HS-27A (cell line): ENCODE measurements around the gene DUT.

Experiments
- DNase-seq: peaks from one replicate; pipeline ENCODE4 v3.0.0-alpha.2; 2012; ENCODE audit warnings: low read depth, missing footprints

DUT gene

GRCh38 chr15:48330105-48330785 lies 984 bp upstream of the DUT start:
- DNase-seq: no peak

- peak; percentile 40 for DNase-seq
These were observed 790 bp downstream of the DUT start for GRCh38 chr15:48331796-48332641.

GRCh38 chr15:48332642-48333034 lies 1.4 kb downstream of the DUT start:
- no peak for DNase-seq

GRCh38 chr15:48333540-48333939 lies 2.3 kb downstream of the DUT start:
- DNase-seq: no peak

- no peak for DNase-seq
These were observed 3.0 kb downstream of the DUT start for GRCh38 chr15:48334260-48334659.

- no peak for DNase-seq
These were observed 5.7 kb downstream of the DUT start for GRCh38 chr15:48336940-48337339.

- no peak for DNase-seq
These were observed 6.4 kb downstream of the DUT start for GRCh38 chr15:48337607-48338006.

- DNase-seq: no peak
These were observed 8.9 kb downstream of the DUT start for GRCh38 chr15:48340111-48340510.

GRCh38 chr15:48343865-48344264 lies 12.6 kb downstream of the DUT start:
- DNase-seq: no peak

- no peak for DNase-seq
These were observed 14.3 kb downstream of the DUT start for GRCh38 chr15:48345516-48345915.

GRCh38 chr15:48352474-48353072 lies 21.3 kb downstream of the DUT start:
- no peak for DNase-seq

- no peak for DNase-seq
These were observed 23.6 kb downstream of the DUT start for GRCh38 chr15:48354694-48355303.

GRCh38 chr15:48355377-48355776 lies 24.1 kb downstream of the DUT start:
- no peak for DNase-seq

GRCh38 chr15:48358229-48359152 lies 27.3 kb downstream of the DUT start:
- DNase-seq: no peak

- DNase-seq: no peak
These were observed 29.6 kb downstream of the DUT start for GRCh38 chr15:48360841-48361240.

GRCh38 chr15:48361685-48362084 lies 30.5 kb downstream of the DUT start:
- DNase-seq: no peak

- no peak for DNase-seq
These were observed 32.2 kb downstream of the DUT start for GRCh38 chr15:48363474-48363873.

GRCh38 chr15:48365575-48365974 lies 34.3 kb downstream of the DUT start:
- DNase-seq: no peak

- DNase-seq: no peak
These were observed 35.5 kb downstream of the DUT start for GRCh38 chr15:48366584-48367312.

GRCh38 chr15:48367483-48367882 lies 36.3 kb downstream of the DUT start:
- no peak for DNase-seq

GRCh38 chr15:48370460-48370859 lies 39.2 kb downstream of the DUT start:
- no peak for DNase-seq
